HG02970 (cell line): ENCODE measurements around the gene NR3C2.

ENCODE experiments used
- ATAC-seq: cut with Tn5 transposase; IDR thresholded peaks from one replicate; pipeline ENCODE4 v1.9.1; 2021; ENCODE audit warnings: mild to moderate bottlenecking, moderate library complexity, moderate number of reproducible peaks; ENCODE audit not compliant: unreplicated experiment, low FRiP score

Gene NR3C2

DNA sequence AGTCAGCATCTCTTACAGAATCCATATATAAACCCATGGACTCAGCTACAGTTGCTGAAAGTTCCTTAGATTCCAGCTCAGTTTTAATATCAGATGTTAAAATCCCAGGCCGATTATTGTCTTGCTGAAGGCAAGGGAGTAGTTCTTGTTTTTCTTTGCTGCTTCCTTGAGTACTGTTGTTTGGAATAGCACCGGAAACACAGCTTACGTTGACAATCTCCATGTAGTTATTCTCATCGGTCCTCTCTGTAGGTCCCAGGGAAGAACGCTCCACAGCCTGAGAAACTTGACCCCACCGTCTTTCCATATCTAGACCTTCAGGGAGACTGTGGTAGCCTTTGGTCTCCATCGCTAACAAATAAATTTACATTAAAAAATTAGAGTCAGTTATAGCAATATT lies 5.7 kb downstream of the NR3C2 start:
- no peak for ATAC-seq

DNA sequence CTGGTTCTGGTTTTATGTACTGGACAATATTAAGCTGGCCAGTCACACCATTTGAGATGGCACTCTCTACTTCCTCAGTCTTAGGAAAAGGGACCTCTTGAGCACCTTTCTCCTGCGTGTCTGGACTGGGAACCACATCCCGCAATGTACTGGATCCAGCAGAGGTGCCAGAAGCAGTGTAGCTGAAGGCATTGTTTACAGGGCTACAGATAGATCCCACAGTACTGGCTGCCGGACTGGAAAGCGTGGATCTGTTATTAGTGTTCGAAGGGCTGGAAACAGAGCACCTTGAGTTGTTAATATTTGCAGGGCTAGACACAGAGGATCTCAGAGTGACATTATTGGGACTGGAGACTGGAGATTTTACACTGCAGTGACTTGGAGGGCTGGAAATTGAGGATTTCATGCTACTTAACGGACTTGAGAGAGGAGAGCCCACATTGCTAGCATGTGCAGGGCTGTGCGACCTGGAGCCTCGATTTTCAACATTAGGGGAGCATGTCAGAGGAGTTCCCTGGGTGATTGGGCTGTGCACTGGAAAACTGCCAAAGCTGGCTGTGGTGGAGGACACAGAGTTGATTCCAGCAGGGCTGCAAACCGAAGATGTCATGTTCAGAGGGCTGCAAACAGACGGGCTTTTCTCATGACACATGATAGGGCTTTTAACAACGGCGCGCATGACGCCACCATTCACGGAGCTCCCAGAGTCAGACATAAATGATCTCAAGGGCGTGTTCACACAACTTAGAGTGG lies 6.4 kb downstream of the NR3C2 start:
- no peak for ATAC-seq

DNA sequence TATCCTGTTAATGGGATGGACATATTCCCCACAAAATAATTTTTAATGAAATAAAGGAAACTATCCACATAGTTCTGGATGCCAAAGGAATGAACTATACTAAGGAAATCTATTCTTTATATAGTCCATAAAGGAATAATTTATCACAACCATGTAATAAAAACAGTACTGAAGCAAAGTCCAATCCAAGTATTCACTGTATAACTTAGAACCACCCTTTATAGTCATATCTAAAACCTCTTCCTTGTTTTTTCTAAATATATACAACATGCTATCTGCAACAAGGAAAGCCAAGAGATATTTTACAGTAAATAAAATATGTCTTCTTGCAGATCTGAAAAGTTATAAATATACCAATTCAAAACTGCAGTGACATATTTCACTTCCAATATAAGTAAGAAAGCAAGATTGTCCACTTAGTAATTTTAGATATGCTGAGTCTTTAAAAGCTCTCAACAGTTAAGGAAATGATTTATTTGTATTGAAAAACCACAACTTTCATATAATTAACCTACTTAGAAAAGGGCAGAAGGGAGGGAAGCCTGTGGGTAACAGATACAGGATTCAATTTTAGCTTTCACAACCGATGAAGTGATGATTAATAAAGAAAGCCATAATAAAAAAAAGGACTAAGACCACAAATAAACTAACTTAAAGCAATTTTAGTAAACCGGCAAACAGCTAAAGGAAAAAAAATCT lies 8.0 kb downstream of the NR3C2 start:
- no peak for ATAC-seq

DNA sequence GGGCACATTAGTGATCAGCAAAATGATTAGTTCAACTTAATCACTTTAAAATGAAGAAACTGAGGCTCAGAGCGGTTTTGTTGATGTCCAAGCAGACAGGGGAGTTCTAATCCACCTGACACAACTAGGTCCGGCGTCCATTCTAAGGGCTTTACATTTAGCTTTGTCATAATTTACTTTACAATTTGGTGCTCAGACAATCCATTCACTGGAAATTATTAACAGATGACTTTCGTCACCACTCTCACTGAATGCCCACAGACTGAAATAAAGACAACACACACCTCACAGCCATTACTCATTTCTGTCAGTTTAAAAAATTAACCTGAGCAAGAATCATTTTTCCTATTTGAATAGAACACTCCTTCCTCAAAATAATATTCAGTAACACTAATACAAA lies 10.8 kb downstream of the NR3C2 start:
- no peak for ATAC-seq

DNA sequence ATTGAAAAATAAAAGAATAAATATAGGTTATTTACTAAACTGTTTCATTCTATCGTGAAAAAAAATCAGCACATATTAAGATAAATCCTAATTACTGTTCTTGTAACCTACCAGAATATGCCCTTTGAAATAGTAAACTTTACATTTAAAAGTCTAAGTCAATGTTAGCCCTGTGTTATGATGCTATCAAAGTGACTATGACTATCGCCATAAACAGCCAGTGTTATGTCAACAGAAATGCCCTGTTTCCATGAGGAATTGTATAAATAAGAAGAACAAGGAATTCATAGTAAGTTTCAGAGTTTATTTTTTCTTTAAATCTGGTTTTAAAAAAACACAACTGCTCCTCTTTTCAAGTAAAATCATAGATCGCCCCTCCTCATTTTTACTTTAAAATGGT lies 11.4 kb downstream of the NR3C2 start:
- ATAC-seq: no peak

DNA sequence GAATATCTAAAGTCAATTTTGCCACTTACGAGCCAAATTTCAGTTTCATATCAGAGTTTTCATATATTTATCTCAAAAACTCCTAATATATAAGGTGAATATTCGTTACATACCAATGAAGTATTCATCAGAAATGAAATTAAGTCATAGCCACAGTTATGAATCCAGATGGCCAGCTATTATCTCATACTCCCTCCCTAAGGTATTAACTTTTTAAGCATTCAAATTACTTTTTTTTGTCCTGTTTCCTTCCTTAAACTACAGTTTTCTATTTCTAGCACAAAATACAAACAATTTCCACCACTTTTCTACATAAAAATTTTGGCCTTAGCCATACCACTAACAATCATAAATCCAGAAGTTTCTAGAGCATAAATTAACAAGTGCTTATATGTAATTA lies 13.0 kb downstream of the NR3C2 start:
- no peak for ATAC-seq

DNA sequence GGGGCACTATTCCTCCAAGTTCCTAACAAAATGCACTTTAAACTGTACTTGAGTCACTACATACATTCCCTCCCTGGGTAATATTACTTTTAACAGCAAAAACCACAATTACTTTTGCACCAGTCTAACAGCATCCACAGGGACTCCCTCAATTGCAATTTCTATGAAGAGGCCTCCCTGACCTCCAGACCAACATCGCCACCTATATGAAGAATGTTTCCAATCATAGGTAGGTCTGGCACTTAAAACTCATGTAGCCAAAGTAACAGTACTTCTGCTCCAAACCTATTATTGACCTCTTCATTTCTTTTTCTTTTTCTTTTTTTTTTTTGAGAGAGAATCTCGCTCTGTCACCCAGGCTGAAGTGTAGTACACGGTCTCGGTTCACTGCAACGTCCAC lies 15.6 kb downstream of the NR3C2 start:
- ATAC-seq: no peak

DNA sequence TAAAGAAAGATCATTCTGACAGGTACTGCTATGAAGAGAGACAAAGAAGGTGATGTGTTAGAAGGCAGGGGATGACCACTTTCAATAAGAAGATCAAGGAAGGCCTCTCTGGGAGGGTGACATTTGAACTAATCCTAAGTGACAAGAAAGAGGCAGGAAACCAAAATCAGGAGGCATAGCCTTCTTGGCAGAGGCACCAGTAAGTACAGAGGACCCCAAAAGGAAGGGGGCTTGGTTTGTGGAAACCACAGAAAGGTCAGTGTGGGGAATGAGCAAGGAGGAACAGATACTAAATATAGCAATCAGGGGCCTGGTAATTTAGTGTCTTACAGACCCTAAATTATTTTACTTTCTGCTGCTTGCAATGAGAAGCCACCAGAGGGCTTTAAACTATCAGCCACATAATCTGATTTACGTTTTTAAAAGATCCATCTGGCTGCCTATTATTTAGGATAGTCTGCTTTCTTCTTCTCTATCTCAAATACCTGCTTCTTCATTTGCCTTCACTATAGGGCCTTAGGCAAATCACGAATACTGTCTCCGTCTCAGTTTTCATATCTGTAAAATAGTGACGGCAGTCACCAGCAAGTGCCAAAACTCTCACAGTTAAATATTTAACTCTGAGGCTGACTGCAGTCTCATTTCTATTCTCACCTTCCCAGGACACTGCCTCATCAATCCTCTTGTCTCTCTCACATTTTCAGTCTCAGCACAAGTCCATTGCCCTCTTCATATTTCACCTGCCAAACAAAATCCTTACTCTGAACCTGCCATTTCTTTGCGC lies 16.7 kb downstream of the NR3C2 start:
- ATAC-seq: no peak

DNA sequence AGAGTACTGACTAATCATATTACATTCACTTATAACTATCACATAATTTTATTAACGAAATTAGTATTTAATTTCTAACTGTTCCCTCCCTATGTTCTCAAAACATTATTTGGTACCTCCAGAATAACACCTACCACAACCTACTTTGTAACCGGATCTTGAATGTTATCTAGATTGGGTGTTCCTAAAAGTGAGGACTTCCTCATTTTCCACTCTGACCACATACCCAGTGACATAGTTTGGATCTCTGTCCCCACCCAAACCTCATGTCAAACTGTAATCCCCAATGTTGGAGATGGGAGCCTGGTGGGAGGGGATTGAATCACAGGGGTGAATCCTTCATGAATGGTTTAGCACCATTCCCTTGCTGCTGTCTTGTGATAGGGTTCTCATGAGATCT lies 21.8 kb downstream of the NR3C2 start:
- no peak for ATAC-seq

DNA sequence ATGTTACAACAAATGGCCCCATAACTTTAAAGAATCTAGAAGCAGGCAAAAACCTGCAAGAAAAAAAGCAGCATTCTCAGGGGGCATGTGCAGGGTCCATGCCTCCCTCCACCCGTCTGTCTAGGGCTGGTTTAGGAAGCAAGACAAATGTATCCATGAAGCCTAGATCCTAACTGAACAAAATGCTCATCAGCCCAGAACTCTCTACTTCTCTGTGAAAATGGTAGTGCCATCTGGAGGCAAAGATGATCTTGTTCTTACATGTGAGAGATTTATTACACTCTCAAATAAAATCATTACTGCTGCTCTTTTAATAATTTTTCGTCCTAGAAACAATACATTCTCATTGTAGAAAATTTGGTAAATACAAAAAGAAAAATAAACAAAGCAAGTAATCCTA lies 26.7 kb downstream of the NR3C2 start:
- ATAC-seq: no peak

DNA sequence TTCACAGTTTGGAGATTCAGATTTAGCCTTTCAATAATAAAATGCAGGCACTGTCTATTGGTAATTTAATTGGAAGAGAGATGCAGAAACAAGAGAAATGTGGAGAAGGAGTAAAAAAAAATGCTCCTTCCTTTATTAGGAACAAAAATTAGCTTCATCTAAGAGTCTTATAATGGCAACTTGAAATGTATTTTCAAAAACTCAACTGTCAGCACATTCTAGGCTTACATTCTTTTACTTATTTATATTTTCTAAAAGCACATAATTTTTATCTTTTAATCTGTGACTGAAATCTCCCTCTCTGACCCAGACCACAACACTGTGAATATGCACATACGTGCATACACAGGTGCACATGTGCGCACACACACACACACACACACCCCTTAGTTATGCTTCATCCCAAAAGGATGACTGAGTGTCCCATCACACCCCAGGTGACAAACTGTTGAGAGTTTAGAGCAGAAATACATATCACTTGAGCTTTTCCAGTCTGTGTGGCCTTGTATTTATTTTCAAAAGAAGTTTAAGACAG lies 29.7 kb downstream of the NR3C2 start:
- ATAC-seq: no peak

DNA sequence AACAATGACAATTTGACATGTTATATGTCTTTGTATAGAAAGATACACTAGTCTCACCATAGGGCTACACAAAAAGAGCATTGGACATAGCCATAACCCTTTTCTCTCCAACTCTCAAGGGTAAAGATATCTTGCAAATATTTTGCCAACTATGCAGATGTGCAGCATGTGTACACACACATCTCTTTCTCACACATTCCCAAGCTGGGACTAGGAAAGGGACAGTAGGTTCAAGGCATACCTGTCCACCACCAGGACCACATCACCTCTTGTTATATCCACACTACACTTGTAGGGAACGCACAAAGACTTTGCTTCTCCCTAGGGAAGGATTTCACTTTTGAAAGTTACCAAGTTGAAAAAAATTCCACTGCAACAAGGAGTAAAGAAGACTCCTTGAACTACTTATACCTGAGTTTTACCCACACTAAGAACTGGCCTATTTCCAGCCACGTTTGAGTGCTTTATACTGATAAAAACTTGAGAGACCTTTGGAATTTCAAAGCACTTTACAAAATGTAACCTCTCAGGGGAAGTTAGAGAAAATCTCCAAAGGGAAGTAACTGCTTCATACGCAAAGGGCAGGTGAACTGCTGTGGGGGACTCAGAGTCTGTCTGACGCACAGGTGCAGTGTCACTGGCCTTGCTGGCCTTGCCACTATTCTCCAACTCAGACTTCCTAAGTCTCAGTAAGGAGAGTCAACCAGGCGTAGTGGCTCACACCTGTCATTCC lies 36.9 kb downstream of the NR3C2 start:
- no peak for ATAC-seq

DNA sequence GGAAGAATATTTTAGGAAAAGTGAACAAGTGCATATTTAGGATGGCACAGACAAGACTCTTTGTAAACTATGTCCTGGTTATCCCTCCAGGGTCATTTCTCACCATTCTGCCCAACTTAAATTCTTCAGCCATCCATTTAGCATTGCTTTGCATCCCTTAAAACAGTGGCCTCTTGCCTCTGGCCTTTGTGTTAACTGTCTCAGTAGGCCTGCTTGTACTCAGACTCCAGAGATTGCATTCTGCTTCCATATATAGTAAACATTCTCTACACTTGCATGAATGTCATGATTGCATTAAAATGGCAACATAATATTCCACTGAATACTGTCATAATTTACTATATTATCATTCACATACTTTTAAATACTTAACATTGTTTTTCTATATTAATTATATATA lies 43.2 kb downstream of the NR3C2 start:
- ATAC-seq: no peak

DNA sequence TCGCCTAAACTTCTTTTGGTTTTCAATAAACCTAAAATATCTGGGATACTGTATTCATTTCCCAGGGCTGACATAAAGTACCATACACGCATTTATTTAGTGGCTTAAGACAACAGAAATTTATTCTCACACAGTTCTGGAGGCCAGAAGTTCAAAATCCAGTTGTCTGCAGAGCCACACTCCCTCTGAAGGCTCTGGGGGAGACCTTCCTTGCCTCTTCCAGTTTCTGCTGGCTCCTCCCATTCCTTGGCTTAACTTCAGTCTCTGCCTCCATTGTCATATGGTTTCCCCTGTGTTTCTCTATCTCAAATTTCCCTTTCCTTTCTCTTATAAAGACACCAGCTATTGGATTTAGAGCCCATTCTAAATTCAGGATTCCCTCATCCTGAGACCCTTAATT lies 44.4 kb downstream of the NR3C2 start:
- no peak for ATAC-seq

DNA sequence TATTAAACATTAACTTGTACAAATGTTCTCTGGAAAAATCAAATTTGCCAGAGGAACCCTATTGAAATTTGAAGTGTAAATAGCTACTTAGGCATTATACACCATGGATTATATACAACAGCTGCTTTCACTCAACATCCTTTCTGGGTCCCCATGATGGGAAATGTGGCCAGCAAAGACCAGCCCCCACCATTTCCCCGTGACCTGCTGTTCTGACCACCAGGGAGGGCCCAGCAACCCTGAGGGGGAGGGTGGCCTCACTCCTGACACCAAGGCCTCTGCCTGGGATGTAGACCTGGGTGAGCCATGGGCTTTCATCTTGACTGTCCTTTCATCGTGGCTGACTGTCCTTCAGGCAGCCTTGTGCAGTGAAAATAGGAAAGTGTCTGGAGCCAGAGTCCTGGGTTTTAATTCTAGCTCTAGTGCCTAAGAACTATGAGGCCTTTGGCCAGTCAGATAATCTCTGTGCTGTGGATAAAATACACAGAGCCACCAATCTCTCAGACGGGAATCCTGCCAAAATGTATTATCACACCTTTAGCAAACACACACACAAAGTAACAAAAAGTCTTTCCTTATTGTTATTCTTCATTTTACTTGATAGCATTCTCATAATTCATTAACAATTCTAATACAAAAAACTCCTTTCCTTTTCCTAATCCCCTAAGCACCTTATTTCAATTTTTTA lies 45.1 kb downstream of the NR3C2 start:
- ATAC-seq: no peak

DNA sequence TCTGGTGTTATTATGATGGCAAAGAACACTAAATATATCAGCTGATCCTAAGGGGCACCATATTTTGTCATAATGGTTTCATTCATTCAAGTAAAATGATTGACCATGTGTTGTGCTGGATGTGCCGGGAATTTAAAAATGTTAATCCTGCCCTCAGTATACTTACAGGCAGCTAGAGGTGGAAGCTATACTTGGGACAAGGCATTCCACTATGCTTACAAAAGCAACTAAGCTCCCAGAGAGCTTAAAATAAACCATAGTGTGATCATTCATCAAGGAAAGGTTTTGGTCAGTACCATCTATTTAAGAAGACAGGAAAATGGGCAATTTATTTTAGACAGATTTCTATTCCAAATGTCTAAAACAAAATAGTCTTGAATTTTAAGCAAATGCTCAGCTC lies 46.4 kb downstream of the NR3C2 start:
- no peak for ATAC-seq

DNA sequence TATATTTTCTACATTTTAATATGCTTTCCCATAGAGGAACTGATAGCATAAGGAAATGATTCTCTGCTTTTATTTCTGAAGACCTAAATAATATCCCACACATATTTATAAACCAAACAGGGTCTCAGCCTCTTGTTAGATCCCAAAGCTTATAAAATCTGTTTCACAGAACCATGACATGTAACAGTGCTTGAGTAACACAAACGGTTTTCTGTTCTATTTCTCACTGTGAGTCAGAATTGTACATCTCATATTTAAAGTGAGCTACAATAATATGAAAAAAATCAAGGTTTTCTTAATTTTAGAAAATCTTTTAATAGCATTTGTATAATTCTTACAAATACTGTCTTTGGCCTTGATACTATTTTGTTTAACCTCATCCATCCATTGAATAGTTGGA lies 51.2 kb downstream of the NR3C2 start:
- ATAC-seq: no peak

DNA sequence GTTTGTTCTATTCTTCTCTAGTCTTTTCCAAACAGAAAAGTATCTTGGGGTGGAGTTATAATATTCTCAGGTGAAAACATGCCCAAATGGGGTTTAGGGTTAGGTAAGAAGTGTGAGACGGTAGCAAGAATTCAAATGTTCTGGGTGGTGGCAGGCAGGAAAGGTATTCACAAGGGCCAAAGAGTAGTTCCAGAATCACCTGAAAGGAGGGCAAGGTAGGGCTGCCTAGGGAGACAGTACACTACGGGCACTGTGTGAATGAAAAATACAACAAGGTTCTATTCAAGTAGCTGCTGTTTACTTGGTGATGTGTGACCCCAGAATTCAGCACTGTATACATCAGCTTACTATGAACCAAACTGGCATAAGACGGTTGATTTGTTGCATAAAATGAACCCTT lies 51.9 kb downstream of the NR3C2 start:
- ATAC-seq: no peak

DNA sequence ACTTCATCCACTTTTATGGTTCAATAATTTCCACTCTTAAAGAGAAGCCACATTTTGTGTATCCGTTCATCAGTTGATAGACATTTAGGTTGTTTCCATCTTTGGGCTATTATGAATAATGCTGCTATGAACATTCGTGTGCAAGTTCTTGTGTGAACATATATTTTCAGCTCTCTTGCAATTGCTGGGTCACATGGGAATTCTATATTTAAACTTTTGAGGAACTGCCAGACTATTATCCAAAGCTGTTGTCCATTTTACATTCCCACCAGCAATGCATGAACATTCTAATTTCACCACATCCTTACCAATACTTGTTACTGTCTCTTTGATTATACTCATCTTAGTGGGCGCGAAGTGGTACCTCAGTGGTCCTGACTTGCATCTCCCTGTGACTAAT lies 61.9 kb downstream of the NR3C2 start:
- ATAC-seq: no peak

DNA sequence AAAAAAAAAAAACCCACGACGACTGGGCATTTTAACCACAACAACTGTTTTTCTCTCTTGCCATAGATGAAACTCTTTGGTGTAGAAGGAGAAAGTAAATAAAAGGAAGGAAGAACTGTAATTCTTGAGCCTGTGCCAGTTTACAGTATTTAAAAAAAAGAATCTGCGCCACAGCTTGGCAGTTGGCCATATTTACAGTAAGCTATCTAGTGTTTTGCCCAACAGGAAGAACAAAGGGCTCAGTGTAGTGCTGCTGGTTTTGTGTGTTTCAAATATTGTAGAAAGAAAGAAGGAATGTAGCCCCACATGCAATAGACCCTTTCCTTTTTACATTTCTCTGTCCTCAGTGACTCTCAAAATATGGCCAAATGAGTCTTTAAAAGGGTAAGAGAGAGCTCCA lies 66.1 kb downstream of the NR3C2 start:
- no peak for ATAC-seq
